H7 (cell line): ENCODE data around the gene PLXDC1. TPM values are rescaled to one million over a fixed set of nuclear protein-coding genes. Genes with fewer than 3 reads are reported as not detected.

ENCODE experiments used
- DNase-seq: peaks from one replicate; pipeline ENCODE4 v3.0.0; 2012
- H3K27me3 ChIP-seq: 2 replicates; pipeline ENCODE4 v1.6.0; 2011; ENCODE audit warnings: mild to moderate bottlenecking, low read length; ENCODE audit not compliant: control insufficient read depth, insufficient read depth
- H3K36me3 ChIP-seq: replicated peaks from 2 replicates; pipeline ENCODE4 v1.5.1; 2011; ENCODE audit warnings: low read length; ENCODE audit not compliant: control insufficient read depth, insufficient read depth
- H3K4me3 ChIP-seq: 2 replicates; pipeline ENCODE4 v1.5.1; 2011; ENCODE audit warnings: low read depth, mild to moderate bottlenecking, control low read depth, low read length, moderate library complexity; ENCODE audit not compliant: insufficient read depth
- total RNA-seq: library from RNA; depleted of rRNA; stranded (reverse); fragments of >200 nt; shearing (Covaris generic); gene quantifications from 2 replicates; pipeline ENCODE4 v1.2.3, GENCODE V29; 2014; rRNA removed

Gene PLXDC1
- total RNA-seq, 1 experiment from 2014 or later, result 0.38 TPM

DNA sequence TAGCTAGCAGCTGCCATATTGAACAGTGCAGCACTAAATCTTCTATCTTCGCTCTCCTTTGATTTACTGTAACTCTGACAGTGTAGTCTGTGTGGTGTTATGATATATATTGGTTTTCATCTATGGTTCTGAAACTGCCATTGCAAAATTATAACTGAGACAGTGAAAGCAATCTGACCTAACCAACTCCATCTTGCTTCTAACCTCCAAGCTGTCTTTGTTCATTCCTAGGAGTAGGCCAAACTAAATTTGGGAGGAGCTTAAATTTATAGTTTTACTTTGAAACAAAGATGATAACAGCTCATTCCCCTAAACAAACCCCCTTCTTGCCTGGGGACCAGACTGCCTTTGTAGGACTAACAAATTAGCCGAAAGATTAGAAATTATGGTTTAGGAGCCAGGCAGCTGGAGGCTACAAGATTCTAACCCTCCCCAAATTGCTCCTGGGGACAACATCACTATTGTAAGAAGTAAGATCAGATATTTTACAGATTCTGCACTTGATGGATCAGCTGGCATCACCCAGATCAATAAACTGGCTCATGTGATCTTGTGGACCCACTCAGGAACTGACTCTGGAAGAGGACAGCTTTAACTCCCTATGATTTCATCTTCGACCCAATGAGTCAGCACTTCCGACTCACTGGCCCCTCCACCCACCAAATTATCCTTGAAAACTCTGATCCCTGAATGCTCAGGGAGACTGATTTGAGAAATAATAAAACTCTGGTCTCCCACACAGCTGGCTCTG is 137.2 kb downstream of the PLXDC1 start:
- H3K4me3 ChIP-seq, result no peak overlapping the region
- H3K27me3 ChIP-seq, result no peaks in the 10 kb centered on the region
- no peaks in the 10 kb centered on the region for H3K36me3 ChIP-seq
- no peak for DNase-seq

Other genes with a start within 250 kb of the PLXDC1 start
- gene FBXO47, start 184.2 kb downstream of the PLXDC1 start, total RNA-seq, result not detected in 2 replicates
- gene ARL5C, start 14.5 kb upstream of the PLXDC1 start, total RNA-seq, result not detected in 2 replicates
- gene CACNB1, start 46.0 kb upstream of the PLXDC1 start, total RNA-seq, result 3.8 and 9.1 TPM in 2 replicates
- gene RPL19, start 48.6 kb upstream of the PLXDC1 start, total RNA-seq, result 2,113 and 2,304 TPM in 2 replicates
- gene STAC2, start 74.3 kb upstream of the PLXDC1 start, total RNA-seq, result 0.15 and 0.59 TPM in 2 replicates
- 5.7 and 7.7 TPM in 2 replicates for gene FBXL20, start 250.0 kb upstream of the PLXDC1 start, total RNA-seq